Stimulated activated CD8-positive, alpha-beta memory T cell treated with anti-CD3 and anti-CD28 coated beads, Interleukin-15, amount 100 ng/mL, for 48 hours (primary cell): ENCODE data around the gene NCOA5.

Experiments
- DNase-seq, 2 donors: peaks; one replicate each; pipeline ENCODE4 v3.0.0-alpha.2; 2020; ENCODE audit warnings: low read depth in 2 of 2

NCOA5 gene

DNA sequence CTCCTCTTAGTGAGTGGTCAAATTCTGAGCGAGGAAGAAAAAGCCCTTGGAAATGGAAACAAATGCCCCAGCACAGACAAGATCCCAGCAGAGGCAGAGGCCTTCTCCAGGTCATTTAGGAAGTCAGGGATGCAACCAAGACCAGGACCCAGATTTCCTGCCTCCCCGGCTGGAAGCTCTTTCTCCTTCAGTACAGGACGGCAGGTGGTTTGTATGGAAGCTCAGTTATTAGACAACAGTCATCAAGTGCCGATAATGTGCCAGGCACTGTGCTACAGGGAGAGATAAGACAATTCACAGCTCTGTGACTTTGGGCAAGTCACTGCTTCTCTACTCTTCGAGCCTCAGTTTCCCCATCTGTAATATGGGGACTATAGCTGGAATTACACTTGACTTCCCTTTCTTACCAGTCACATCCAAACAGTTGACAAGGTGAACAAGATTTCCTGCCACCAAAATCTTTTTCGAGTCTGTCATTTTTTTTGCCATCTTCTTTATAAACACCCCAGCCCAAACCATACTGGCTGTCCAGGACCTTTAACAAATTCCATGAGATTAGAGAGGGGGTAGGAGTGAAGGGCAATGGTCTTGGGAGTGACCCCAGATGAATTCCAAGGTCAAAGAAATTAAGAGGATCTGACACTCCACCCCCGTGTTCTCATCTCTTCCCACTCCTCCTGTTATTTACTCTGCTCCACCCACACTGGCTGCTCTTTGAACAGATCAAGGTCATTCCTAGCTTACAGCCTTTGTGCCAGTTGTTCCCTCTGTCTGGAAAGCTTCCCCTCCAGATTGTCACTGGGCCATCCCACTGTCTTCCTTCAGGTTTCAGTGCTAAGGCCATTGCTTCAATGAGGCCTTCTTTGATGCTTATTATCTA is 75.0 kb downstream of the NCOA5 start:
- DNase-seq: no peak

DNA sequence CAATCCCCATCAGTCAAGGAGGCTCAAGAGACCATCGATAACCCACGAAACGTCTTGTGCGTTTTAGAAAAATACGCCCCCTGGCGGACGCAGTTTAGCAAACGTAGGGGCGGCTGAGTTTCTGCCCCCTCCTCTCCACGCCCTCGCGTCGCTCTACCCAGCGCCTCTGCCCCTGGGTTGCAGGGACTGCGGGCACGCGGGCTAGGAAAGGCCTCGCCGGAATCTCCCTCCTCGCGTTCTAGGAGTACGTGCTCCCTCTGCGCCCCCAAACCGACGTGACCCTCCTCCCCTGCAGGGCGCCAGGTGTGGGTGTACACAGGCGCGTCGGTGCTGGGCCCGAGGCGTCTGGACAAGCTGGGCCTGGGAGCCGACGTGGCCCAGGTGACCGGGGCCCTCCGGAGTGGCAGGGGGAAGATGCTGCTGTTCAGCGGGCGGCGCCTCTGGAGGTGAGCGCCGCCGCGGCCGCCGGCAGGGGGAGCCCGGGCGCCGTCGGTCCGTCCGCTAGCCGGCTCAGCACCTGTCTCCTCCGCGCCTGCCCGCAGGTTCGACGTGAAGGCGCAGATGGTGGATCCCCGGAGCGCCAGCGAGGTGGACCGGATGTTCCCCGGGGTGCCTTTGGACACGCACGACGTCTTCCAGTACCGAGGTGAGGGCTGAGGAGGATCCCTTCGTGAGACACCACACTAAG is 75.8 kb downstream of the NCOA5 start:
- peak; percentile 57 to 64 for DNase-seq

DNA sequence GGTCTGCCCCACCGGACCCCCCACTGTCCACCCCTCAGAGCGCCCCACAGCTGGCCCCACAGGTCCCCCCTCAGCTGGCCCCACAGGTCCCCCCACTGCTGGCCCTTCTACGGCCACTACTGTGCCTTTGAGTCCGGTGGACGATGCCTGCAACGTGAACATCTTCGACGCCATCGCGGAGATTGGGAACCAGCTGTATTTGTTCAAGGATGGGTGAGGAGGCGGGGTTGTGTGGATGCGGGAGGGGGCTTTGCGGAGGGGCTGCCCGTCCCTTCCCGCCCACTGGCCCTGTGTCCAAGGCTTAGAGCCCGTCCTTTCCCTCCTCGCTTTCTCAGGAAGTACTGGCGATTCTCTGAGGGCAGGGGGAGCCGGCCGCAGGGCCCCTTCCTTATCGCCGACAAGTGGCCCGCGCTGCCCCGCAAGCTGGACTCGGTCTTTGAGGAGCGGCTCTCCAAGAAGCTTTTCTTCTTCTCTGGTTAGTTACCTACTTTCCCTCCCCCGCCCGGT is 76.4 kb downstream of the NCOA5 start:
- DNase-seq: no peak

DNA sequence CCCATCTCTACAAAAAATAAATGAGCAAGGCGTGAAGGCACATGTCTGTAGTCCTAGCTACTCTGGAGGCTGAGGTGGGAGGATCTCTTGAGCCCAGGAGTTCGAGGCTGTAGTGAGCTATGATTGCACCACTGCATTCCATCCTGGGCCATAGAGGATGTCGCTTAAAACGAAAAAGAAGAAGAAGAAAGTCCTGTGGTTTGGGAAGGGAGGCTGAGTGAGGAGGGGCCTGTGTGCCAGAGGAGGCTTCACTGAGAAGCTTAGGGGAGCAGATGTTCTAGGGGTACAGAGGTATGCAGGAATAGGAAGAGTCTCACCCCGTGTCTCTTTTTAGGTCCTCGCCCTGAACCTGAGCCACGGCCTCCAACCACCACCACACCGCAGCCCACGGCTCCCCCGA is 76.8 kb downstream of the NCOA5 start:
- no peak for DNase-seq

DNA sequence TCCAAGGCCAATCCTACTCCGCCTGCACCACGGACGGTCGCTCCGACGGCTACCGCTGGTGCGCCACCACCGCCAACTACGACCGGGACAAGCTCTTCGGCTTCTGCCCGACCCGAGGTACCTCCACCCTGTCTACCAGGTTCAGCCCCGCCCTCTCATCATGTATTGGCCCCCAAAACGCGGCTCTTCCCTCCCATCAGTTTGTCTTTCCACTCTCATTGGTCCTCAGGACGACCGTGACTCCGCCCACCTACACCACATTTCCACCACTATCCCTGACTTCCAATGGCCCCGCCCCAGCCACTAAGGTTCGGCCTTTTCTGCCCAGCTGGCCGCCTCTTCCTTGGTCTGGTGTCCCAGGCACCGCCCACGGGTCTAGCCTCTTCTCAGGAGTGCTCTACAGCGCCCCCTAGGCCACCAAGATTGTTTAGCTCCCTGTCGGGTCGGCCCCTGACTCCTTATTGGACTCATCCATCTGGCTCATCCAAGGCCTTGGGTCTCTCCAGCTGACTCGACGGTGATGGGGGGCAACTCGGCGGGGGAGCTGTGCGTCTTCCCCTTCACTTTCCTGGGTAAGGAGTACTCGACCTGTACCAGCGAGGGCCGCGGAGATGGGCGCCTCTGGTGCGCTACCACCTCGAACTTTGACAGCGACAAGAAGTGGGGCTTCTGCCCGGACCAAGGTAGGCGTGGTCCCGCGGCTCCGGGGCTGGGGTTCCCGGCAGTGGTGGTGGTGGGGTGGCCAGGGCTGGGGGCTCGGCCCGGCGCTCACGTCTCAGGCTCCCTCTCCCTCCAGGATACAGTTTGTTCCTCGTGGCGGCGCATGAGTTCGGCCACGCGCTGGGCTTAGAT is 77.9 kb downstream of the NCOA5 start:
- peak in 1 of 2 donors; percentile 42 for DNase-seq
